HG02943 (cell line): ENCODE data around the gene CHAF1B.
A peak's percentile ranks its signal among the peaks of the same experiment; 100 is the strongest.

Experiments
- ATAC-seq: cut with Tn5 transposase; IDR thresholded peaks from one replicate; pipeline ENCODE4 v1.9.1; 2021; ENCODE audit warnings: mild to moderate bottlenecking, low read depth, moderate library complexity; ENCODE audit not compliant: unreplicated experiment

The CHAF1B gene

GRCh38 chr21:36423771-36424433 is 38.7 kb downstream of the CHAF1B start:
- no peak for ATAC-seq

- no peak for ATAC-seq
These were observed 39.4 kb downstream of the CHAF1B start for GRCh38 chr21:36424592-36424991.

- no peak for ATAC-seq
These were observed 40.1 kb downstream of the CHAF1B start for GRCh38 chr21:36425286-36425685.

- no peak for ATAC-seq
These were observed 42.3 kb downstream of the CHAF1B start for GRCh38 chr21:36427502-36427901.

GRCh38 chr21:36428761-36429432 is 43.7 kb downstream of the CHAF1B start:
- no peak for ATAC-seq

GRCh38 chr21:36429947-36430546 is 44.9 kb downstream of the CHAF1B start:
- peak; percentile 76 for ATAC-seq

GRCh38 chr21:36430841-36431240 is 45.6 kb downstream of the CHAF1B start:
- no peak for ATAC-seq

- ATAC-seq, result no peak
These were observed 46.1 kb downstream of the CHAF1B start for GRCh38 chr21:36431252-36431651.

- no peak for ATAC-seq
These were observed 48.0 kb downstream of the CHAF1B start for GRCh38 chr21:36433059-36433709.

- no peak for ATAC-seq
These were observed 49.0 kb downstream of the CHAF1B start for GRCh38 chr21:36434144-36434543.

GRCh38 chr21:36436829-36437744 is 51.9 kb downstream of the CHAF1B start:
- ATAC-seq, result no peak

- no peak for ATAC-seq
These were observed 52.5 kb downstream of the CHAF1B start for GRCh38 chr21:36437745-36438128.

GRCh38 chr21:36441715-36442114 is 56.5 kb downstream of the CHAF1B start:
- no peak for ATAC-seq

- no peak for ATAC-seq
These were observed 61.1 kb downstream of the CHAF1B start for GRCh38 chr21:36446301-36446700.

GRCh38 chr21:36450511-36450910 is 65.3 kb downstream of the CHAF1B start:
- no peak for ATAC-seq

GRCh38 chr21:36451506-36451905 is 66.3 kb downstream of the CHAF1B start:
- ATAC-seq, result no peak

GRCh38 chr21:36452281-36452825 is 67.2 kb downstream of the CHAF1B start:
- no peak for ATAC-seq

GRCh38 chr21:36454093-36454531 is 68.9 kb downstream of the CHAF1B start:
- no peak for ATAC-seq

GRCh38 chr21:36454706-36455105 is 69.5 kb downstream of the CHAF1B start:
- ATAC-seq, result no peak
